Medulla oblongata (tissue), 1 donor: ENCODE data around the gene RGMB.
A peak's percentile ranks its signal among the peaks of the same experiment; 100 is the strongest.

ENCODE experiments used
- DNase-seq: peaks from one replicate; pipeline ENCODE4 v3.0.0-alpha.2; 2015; ENCODE audit errors: extremely low spot score

The RGMB gene

DNA sequence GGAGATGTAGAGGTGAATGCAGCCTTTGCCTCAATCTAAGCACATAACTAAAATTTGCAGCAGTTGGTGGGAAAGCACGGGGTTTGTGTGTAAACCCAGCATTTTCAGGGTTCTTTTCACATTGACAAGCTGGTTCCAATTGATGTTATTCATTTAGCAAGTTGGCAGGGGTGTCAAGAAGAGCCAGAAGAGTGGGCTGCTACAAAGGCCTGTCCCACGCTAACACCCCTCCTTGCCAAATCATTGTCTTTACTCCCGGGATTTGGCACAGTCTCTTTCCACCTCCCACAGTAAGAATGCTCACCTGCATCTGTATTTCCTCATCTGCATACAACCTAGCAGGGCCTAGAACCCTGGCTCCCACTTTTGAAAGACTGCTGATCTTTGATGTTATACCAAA is 11.8 kb downstream of the RGMB start:
- no peak for DNase-seq

DNA sequence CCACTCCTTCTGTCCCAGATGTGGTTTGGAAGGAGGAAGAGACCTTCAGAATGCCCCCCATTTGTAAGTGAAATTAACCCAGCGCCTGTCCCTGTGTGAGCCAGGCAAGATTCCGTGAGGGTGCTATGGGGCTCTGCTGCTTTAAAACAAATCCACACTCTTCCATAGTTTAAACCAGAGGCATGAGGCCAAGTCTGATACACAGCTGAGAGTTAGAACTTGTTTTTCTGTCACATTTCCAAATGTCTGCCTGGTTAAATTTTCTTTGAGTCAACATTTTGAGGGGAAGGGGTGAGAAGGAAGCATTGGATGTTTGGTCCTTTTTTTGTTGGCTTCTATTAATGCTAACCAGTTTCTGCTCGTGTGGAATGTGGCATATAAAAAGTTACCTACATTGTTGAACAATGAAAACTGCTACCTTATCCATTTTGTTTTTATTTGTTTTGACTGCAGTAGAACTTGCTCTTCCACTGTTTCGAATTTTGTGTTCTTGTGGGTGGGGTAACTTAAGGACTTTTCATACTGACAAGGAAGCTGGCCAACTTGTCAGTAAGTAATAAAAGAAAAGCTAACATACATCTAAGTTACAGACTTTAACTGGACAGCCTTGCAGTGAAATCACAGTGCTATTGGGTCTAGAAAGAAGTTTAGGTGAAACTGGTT is 12.9 kb downstream of the RGMB start:
- no peak for DNase-seq

DNA sequence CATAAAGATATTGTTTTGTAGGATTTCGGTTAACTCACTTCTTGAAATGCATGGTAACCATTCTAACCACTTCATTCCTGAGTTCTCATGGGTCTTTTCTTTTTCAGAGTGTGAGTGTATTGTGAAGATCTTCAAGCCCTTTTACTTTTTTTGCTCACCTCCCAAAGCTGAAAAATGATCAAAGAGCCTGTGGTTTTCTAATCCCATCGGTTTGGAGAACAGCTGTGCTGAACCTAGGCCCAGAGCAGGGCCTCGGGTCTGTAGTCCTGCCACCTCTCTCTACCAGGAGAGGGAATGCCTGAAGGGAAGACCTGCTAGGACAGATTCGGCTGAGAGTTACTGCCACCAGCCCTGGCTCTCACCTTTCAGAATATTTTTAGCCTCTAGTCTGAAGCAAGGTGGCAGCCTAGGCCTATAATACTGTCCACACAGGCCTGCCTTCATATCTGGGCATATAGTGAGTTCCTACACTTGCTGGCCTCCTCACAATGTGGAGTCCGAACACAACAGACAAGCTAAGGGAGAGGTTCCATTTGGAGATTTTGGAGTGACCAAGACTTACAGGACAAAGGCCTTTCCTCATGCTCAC is 13.8 kb downstream of the RGMB start:
- DNase-seq, result no peak

DNA sequence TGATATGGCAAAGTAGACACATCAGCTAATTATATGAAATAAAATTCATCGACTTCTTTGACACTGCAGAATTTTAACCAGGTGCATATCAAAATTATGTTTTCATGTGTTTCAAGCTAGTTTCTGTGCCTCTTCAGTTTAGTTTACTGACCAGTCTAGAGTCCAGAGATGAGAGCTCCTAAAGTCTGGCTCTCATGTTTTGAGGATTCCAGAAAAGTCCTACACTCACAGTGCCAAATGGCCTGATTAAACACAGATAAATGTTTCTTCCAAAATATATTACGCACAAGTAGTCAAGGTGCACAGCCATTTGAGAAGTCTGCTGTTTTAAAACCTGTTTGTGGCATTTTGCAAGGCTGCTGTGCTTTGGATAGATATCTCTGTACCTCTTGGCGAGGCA is 15.6 kb downstream of the RGMB start:
- DNase-seq, result no peak

- no peak for DNase-seq
These were observed 17.6 kb downstream of the RGMB start for GRCh38 chr5:98791001-98791519.

DNA sequence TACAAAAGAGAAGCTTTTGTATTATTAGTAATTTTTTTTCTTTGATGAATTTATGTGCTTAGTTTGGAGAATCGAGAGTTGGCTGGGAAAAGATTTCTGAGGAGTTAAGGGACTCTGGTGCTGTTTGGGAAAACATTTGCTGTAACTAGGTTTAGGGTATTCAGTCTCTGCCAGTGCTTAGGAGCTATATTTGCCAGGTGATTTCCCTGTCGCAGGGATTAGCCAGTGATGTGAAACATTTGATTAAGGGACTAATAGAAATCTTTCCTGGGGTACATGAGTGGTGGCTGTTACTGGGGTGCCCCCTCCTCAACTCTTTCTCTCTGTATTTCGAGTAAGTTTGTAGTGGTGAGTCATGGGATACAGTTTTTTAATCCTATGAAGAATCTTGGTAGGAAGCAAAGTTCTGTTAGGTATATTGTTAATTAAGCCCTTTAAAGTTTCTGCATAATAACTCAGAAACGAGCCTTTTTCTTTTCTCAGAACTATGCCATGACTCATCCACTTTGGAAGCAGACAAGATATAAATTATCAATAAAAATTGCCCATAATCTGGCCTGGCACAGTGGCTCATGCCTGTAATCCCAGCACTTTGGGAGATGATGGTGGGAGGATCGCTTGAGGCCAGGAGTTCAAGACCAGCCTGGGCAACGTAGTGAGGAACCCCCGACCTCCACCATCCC is 18.6 kb downstream of the RGMB start:
- DNase-seq, result no peak

DNA sequence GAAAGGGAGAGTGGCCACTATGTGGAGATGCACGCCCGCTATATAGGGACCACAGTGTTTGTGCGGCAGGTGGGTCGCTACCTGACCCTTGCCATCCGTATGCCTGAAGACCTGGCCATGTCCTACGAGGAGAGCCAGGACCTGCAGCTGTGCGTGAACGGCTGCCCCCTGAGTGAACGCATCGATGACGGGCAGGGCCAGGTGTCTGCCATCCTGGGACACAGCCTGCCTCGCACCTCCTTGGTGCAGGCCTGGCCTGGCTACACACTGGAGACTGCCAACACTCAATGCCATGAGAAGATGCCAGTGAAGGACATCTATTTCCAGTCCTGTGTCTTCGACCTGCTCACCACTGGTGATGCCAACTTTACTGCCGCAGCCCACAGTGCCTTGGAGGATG is 19.8 kb downstream of the RGMB start:
- DNase-seq, result no peak

GRCh38 chr5:98794001-98794400 is 20.5 kb downstream of the RGMB start:
- DNase-seq, result no peak

GRCh38 chr5:98794414-98795080 is 21.1 kb downstream of the RGMB start:
- no peak for DNase-seq

DNA sequence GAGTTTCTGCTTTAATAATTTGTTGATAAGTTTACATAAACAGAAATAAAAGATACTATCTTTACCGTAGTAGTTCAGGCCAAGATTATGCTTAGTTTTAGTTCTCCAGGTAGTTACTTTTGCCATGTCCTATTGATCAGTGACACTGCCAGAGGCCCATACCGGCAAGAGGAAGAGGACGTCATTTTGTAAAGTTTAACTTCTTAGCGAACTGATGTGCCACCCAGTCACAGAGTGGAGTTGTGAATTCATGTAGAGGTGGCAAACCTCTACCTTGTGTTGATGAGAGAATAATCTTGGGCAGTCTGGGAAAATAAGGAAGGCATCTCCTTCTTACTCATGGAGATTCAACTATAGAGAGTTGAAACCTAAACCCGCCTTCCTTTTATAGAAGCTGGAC is 21.8 kb downstream of the RGMB start:
- DNase-seq, result no peak

- peak; percentile 72 for DNase-seq
These were observed 22.9 kb downstream of the RGMB start for GRCh38 chr5:98796197-98796972.

- DNase-seq, result no peak
These were observed 24.9 kb downstream of the RGMB start for GRCh38 chr5:98798371-98798770.

- DNase-seq, result no peak
These were observed 25.4 kb downstream of the RGMB start for GRCh38 chr5:98798847-98799246.

- no peak for DNase-seq
These were observed 30.6 kb downstream of the RGMB start for GRCh38 chr5:98804066-98804465.

DNA sequence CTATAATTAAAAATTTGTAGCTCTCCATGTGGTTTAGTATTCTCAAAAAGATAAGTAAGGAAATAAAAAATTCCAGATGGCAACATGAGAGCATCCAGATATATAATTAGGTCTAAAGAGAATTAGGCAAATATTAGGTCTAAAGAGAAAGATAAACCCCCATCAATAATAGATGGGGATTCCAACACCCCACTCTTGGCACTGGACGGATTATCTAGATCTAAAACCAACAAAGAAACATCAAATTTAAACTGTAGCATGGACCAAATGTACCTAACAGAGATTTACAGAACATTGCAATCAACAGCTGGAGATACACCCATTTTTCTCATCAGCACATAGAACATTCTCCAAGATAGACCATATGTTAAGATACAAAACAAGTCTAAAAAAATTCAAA is 31.6 kb downstream of the RGMB start:
- no peak for DNase-seq

- DNase-seq, result no peak
These were observed 34.3 kb downstream of the RGMB start for GRCh38 chr5:98807806-98808205.

- DNase-seq, result no peak
These were observed 36.7 kb downstream of the RGMB start for GRCh38 chr5:98810206-98810605.

DNA sequence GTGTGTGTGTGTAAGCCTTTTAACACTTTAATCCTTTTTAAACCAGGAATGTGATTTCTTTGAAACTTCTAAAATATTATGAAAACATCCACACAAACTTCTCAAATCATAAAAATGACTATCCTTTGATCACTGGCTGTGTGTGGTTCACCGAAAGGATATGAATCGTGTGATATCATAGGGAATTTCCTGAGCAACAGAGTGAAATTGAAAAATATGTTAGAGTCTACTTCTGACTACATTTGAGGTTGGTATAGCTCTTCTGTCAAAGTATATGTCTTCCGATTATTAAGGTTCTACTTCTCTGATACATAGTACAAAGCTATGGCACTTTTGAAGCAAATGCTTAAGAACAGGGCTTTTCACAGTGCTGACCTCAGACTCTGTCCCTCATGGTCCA is 40.3 kb downstream of the RGMB start:
- no peak for DNase-seq

- no peak for DNase-seq
These were observed 43.2 kb downstream of the RGMB start for GRCh38 chr5:98816582-98817222.

DNA sequence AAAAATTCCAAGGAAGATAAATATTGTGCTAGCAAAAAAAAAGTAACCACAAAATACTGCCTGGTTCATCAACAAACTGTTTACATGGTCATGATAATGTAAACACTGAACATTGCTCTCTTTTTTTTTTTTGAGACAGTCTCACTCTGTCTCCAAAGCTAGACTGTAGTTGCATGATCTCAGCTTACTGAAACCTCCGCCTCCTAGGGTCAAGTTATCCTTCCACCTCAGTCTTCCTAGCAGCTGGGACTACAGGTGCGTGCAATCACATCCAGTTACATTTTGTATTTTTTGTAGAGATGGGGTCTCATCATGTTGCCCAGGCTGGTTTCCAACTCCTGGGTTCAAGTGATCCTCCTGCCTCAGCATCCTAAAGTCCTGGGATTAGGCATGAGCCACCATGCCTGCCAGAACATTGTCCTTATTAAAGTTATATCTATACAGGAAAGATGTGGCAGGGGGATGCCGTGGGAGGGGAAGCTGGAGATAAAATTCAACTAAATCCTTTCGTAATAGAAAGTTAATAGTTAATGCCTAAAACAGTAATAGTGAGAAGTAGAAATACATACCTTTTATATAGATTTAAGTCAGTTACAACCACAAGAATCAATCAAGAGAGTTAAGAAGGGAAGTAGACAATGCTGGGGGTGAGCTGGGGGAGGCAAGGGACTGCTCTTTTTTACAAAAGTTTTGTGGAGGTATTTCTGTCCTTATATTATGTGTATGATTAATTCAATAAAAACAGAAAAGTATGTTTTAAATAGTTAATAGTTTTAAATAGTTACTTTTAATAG is 52.3 kb downstream of the RGMB start:
- no peak for DNase-seq
